GM12892 (cell line): ENCODE results near the gene C1QTNF6.

Experiments used
- POLR2A ChIP-seq: IDR thresholded peaks from 2 replicates; pipeline ENCODE4 v1.6.1; 2011; ENCODE audit warnings: low read depth, low read length, control low read depth
- POLR2AphosphoS5 ChIP-seq: IDR thresholded peaks from 2 replicates; pipeline ENCODE4 v1.6.1; 2011; ENCODE audit warnings: low read depth, low read length, control low read depth

- TF ChIP-seq POLR2AphosphoS5 (peak; percentile 88), POLR2A (peak; percentile 84)
These were observed 24.2 kb downstream of the C1QTNF6 start for GRCh38 chr22:37163575-37164504.
